Activated T-helper 1 cell treated with Interleukin-2 at 50 U/mL for 16 hours (primary cell): ENCODE results near the gene C6orf62.
"Not testable (repeated sequence)": the region's sequence is repeated elsewhere in the genome, so short reads cannot be mapped to it uniquely, and the experiment has no call there.

Experiments
- DNase-seq: peaks from one replicate; pipeline ENCODE4 v3.0.0-alpha.2; 2020; ENCODE audit warnings: low read depth

C6orf62 gene

DNA sequence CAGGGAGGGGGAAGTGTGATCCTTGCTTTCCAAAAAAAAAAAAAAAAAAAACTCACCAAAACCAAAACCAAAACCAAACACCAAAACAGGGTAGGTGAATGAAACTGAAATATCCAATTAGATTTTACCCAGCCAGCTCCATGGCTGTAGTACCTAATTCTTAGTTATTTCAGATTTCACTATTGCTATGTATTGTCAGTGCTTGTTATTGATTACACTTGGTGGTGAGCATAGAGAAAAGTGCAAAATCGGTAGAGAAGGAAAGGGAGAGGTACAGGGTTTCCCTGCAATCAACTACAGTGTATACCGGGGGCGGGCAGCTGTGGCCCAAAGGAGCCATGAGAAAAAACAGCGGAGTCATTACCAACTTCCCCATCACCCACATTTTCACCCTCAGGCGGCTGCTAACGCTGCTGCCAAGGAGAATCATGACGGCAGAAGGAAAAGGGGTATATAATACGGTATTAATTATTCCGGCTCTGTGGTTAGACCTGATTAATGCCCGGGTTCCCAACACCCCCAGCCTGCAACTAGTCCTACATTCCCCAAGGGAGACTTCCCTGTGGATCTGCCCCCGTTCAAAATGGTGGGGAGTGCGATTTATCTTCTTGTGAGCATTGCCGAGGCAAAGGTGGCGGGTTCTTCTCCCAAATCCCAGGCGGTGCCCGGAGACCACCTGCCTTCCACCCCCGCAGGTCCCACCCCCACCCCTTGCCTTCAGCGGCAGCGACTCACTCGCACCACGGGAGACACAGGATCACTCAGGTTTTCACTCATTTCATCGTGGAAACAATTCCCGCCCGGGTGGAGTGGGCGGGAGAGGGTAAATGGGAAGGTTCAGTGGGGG lies at the start of gene C6orf62:
Gene C6orf62, minus strand, starts transcription at position 30 of the 847 bp plus-strand sequence. CDS start 486 bp downstream, outside the sequence.
- peak; percentile 2 for DNase-seq

DNA sequence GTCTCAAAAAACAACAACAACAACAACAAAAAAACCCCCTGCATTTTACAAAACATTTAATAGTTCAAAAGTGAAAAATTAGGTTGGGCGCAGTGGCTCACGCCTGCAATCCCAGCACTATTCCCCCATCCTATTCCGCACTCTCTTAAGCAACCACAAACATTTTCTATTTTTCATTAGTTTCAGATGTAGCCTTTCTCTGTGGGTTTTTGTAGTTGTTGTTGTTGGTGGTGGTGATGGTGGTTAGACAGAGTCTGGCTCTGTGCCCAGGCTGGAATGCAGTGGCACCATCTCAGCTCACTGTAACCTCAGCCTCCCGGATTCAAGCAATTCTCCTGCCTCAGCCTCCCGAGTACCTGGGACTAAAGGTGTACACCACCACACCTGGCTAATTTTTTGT lies 49.4 kb upstream of the C6orf62 start:
- DNase-seq = no peak

DNA sequence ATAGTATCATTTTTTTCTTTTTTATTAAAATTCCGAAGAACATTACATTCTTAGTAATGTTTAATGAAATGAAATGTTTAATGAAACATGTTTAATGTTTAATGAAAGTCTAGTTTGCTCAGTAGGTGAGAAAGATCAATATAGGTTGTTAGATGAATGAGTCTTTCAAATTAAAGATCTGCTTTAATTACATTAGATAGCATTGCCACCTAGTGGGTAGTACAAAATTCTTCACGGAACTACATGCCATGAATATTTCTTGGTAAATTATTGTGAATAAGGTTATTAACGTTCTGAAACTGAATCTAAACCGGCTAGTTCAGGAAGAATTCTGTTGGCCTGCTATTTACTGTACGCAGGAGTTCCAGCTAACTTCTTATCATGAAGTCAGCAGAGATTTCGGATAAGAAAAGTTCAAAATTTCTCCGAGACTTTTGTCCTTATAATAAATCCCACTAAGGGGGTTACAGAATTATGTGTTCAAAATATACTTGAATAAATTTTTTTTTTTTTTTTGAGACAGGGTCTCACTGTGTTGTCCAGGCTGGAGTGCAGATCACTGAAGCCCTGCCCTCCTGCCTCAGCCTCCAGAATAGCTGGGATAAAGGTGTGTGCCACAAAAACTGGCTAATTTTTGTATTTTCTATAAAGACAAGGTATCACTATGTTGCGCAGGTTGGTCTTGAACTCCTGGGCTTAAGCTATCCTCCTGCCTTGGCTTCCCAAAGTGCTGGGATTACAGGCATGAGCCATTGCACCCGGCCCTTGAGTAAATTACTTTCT lies 47.9 kb upstream of the C6orf62 start:
- no peak for DNase-seq

DNA sequence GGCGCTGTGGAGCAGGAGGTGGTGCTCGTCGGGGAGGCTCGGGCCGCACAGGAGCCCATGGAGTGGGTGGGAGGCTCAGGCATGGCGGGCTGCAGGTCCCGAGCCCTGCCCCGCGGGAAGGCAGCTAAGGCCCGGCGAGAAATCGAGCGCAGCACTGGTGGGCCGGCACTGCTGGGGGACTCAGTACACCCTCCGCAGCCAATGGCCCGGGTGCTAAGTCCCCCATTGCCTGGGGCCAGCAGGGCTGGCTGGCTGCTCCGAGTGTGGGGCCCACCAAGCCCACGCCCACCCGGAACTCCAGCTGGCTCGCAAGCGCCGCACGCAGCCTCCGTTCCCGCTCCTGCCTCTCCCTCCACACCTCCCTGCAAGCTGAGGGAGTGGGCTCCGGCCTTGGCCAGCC lies 47.0 kb upstream of the C6orf62 start:
- not testable (repeated sequence) for DNase-seq

DNA sequence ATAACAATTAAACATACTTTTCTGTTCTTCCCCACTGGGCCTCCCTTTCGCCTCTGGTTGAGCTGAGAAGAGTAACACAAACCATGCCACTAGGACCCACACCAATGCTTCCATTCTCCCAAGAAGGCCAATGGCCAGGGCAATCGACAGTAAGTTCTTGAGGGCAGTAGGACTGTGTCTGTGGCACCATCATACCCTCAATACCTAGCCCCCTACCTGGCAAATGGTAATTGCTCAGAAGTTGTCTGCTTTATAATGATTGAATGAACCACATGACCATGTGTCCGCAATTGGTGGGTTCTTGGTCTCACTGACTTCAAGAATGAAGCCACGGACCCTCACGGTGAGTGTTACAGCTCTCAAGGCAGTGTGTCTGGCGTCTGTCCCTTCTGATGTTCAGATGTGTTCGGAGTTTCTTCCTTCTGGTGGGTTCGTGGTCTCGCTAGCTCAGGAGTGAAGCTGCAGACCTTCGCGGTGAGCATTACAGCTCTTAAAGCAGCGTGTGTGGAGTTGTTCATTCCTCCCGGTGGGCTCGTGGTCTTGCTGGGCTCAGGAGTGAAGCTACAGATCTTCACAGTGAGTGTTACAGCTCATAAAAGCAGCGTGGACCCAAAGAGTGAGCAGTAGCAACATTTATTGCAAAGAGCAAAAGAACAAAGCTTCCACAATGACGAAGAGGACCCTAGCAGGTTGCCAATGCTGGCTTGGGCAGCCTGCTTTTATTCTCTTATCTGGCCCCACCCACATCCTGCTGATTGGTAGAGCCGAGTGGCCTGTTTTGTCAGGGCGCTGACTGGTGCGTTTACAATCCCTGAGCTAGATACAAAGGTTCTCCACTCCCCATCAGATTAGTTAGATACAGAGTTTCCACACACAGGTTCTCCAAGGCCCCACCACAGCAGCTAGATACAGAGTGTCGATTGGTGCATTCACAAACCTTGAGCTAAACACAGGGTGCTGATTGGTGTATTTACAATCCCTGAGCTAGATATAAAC lies 46.2 kb upstream of the C6orf62 start:
- DNase-seq = not testable (repeated sequence)

DNA sequence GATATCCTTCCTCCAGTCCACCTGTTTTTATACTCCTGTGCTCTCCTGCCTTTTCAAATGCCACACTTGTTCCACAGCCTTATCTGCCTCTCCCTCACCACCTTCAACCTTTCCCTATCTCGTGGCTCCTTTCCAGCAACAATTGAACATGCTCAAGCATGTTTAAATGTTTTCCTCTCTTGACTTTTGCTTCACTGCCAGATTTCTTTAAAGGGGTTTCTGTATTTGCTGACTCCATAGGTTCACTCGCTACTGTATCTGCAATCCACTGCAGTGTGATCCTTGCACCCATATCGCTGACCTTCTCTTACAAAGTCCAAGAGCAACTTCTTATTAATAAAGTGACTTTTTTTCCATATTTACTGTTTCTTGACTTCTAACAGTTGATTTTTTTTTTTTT lies 44.6 kb upstream of the C6orf62 start:
- no peak for DNase-seq

DNA sequence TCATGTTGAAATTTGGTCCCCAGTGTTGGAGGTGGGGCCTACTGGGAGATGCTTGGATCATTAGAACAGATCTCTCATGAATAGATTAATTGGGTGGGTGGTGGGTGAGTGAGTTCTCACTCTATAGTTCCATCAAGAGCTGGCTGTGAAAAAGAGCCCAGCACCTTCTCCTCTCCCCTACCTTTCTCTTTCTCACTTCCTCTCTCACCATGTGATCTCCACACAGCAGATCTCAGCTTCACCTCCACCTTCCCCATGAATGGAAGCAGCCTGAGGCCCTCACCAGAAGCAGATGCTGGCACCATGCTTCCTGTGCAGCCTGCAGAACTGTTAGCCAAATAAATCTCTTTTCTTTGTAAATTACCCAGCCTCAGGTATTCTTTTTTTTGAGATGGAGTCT lies 42.9 kb upstream of the C6orf62 start:
- DNase-seq = no peak

DNA sequence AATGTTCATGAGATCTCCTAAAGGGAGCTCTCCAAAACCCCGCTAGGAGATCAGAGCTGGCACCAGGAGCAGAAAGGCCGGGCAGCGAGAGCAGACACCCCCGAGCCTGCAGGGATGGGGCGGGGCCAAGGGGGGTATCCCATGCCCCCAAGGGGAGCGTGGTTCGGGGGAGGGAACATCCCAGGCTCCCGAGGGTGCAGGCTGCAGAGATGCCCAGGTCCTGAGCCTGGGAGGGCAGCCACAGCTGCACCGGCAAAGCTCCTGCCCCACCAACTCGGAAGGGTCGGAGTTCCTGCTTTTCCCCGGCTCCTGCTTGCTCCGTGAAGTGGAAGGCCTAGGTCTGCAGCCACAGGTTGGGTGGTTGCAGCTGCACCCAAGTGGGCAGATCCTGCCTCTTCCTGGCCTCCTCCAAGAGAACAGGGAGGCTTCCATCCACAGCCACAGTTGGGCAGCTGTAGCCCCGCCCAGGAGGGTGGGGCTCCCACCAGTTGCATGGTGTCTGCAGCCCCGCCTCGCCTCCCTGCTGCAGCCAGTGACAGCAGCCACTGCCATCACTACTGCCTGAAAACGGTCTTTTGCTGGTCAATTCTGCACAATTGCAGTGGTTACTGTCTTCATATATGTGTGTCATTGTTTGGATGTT lies 42.4 kb upstream of the C6orf62 start:
- DNase-seq = no peak

DNA sequence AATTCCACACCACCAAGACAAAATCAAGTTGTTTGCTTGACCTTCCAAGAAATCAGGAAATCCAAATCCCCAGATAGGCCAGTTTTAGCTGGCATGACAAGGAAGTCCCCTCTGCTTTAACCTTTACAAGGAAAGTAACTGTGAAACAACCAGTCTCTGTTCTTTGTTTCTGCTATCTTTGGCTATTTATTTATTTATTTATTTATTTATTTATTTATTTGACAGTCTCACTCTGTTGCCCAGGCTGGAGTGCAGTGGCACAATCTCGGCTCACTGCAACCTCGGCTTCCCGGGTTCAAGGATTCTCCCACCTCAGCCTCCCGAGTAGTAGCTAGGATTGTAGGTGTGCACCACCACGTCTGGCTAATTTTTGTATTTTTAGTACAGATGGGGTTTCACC lies 41.3 kb upstream of the C6orf62 start:
- no peak for DNase-seq

DNA sequence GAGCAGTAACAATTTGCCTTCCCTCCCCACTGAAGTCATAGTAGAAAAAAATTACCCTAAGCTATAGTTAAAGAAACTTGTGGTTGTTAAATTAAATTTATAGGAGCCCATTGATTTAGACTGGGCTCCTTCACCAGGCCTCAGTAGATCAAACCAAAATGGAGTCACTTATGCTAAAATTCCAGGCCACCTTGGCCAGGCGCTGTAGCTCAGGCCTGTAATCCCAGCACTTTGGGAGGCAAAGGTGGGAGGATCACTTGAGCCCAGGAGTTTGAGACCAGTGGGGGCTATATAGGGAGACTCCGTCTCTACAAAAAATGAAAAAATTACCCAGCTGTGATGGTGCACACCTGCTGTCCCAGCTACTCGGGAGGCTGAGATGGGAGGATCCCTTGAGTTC lies 40.8 kb upstream of the C6orf62 start:
- no peak for DNase-seq

DNA sequence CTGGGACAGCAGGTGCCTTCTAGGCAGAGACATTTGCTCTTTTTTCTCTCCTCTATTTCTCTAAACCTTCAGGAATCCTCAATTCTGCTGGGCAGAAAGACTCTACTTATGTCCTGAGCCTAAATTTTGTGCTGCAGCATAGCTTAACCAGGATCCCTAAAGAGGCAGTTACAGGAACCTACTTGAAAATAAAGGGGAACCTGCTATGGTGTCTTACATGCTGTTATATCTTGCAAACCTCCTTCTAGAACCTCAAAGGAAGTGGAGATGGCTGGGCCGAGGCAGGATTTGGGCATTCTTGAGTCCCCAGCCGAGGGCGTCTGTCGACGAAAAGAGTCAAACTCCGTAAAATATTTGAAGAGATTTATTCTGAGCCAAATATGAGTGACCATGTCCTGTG lies 38.7 kb upstream of the C6orf62 start:
- DNase-seq = no peak

DNA sequence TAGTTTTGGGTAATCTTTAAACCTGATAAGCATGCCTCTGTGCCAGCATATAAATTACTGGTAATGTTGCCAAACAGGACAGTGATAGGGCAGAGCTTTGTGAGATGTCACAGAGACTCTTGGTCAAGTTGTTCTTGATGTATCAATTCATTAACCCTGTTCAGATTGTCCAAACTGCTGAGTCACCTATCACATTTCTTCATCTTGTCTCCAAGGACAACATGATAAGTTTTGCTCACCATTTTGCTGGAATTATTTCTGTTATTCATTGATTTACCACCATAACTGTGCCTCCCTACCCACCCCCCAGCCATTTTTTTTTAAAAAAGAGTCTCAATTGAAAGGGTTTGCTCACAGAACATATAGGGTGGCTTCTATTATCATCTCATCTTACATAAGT lies 36.3 kb upstream of the C6orf62 start:
- no peak for DNase-seq

DNA sequence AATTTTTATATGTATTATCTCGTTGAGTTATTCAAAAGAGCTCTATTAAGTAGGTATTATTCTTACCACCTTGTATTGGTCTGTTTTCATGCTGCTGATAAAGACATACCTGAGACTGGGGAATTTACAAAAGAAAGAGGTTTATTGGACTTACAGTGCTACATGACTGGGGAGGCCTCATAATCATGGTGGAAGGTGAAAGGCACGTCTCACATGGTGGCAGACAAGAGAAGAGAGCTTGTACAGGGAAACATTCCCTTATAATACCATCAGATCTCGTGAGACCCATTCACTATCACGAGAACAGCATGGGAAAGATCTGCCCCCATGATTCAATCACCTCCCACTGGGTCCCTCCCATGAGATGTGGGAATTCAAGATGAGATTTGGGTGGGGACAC lies 35.4 kb upstream of the C6orf62 start:
- DNase-seq = not testable (repeated sequence)

DNA sequence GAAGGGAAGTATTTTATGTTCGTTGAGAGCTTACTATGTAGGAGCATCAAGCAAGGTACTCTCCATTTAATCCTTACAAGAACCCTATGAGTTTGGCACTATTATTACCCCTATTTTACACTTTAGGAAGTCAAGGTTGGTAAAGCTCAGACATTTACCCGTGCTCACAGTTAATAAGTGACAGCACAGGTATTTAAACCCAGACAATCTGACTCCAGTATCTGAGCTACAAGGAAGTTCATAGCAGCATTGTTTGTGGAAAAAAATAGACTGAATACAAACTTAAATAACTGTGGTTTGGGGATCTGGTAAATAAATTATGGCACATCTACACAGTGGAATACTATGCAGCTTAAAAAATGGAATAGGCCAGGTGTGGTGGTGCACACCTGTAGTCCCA lies 34.6 kb upstream of the C6orf62 start:
- no peak for DNase-seq

DNA sequence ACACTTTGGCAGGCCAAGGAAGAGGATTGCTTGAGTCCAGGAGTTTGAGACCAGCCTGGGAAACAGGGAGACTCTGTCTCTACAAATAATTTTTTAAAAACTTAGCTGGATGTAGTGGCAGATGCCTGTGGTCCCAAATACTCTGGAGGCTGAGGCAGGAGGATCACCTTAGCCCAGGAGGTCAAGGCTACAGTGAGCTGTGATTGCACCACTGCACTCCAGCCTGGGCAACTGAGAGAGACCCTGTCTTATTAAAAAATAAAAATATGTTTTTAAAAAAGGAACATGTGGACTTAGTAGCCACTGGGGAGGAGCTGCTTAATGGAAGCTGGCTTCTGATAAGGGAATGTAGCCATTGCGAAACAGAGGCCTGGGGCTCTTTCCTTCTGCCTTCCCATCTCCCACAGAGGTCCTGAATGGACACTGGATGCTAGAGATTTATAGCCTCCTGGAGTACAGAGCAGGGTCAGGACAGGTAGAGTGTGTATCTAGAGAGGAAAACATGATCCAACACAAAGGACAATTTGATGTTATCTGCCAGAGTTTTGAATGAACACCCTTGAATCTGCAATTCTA lies 34.1 kb upstream of the C6orf62 start:
- DNase-seq = no peak

DNA sequence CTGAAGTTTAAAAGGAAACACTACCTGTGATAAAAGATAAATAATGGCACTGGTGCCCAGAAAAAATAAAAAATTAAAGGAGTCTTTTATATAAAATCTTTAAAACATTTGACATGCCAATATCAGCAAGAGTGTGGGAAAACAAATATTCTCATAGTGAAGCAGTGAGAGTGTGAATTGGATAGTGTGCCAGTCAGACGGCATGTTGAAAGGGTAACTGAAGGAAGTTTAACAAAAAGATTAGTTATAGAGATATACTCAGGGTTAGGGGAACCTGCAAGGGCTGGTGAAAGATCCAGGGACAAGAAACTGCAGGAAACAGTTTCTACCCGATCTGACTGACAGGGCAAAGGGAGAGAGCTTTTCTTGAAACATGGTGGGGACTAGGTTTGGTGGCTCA lies 33.5 kb upstream of the C6orf62 start:
- no peak for DNase-seq

DNA sequence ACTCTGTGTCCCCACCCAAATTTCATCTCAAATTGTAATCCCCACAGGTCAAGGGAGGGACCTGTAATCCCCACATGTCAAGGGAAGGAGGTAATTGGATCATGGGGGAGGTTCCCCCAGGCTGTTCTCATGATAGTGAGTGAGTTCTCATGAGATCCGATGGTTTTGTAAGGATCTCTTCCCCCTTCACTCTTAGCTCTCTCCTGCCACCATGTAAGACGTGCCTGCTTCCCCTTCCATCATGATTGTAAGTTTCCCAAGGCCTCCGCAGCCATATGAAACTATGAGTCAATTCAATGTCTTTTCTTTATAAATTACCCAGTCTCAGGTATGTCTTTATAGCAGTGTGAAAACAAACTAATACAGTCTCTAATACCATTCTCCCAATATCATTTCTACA lies 31.9 kb upstream of the C6orf62 start:
- not testable (repeated sequence) for DNase-seq

DNA sequence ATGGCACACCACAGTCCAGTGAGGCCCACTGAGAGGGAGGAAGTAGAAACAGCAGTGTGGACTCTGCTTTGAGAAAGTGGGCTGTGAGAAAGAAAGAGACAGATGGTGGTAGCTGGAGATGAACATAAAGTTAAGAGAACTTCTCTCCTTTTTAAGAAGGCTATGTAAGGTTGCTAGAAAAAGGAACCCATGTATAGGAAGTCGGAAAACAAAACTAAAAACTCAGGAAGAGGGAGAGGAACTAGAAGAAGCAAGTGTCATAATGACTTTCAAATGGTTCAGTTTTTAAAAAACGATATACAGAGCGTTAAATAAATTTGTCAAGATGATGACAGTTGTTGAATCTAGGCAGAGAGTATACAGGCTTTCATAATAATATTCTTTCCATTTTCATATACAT lies 30.3 kb upstream of the C6orf62 start:
- no peak for DNase-seq

DNA sequence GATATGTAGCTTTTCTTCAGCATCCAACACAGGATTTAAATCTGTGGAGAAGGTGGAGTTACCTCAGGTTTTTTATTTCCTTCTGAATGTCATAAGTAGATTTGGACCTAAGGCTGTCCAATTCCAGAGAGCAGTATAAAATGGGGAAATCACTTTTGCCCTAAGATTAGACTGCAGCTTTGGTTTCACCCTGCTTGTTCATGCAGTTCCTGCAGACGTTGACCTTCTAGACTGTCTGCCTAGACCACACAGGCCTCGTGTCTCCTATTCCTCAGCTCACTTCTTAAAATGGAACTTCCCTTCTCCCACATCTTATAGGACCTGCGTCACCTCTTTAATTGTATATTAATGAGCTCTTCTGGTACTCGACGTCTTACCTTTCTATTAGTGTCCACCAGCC lies 26.0 kb upstream of the C6orf62 start:
- DNase-seq = no peak

DNA sequence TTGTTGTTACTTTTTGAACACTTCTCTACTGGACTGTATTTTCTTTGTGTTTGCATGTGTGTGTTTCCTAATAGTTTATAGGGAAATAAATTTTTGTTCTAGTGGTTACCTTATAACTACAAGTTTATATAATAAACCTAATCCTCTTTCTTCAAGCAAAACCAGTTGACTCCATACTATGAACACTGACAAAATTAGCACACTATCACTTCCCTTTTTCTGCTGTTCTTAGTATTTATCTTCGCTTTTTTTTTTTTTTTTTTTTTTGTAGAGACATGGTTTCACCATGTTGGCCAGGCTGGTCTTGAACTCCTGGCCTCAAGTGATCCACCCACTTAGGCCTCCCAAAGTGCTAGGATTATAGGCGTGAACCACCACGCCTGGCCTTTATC lies 25.0 kb upstream of the C6orf62 start:
- no peak for DNase-seq

DNA sequence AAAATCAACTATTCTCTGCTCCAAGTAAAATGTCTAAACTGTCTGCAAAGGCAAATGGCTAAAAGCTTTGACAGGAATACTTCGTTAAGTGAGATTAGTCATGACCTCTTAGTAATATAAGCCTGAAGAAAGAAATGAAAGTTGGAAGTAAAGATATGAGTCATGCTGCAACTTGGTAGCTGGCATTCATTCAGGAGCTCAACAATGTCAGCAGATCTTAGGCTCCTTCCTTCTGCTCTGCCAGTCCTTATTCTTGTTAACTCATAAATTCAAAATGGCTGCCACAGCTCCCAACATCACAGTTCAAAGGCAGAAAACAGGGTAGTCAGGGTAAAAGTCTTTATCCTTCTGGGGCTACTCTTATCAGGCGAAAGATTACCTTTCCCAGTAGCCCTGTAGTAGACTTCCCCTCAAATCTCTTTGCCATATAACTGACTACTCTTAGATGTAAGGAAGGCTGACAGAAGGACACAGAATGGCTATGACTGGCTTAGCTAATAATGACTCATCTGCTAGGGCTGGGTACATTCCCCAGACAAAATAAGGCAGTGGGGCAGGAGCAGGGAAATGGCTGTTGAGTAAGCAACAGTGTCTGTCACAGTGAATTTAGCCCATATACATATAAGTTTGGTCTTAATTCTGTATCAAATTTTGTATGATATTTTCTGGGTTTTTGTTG lies 24.4 kb upstream of the C6orf62 start:
- DNase-seq = no peak
